ENCODE data around the gene CNPY1. TPM values are rescaled to one million over a fixed set of nuclear protein-coding genes. Genes with fewer than 3 reads are reported as not detected.

Gene CNPY1
- total and polyA plus RNA-seq, 7 experiments from 2014 or later = not detected

- no peaks in the 10 kb centered on the region for H3K9me3 ChIP-seq (ENCODE audit: control insufficient read depth in 2 of 3, low read length in 3 of 3)
- POLR2A ChIA-PET = no interaction called here
- intact Hi-C loops (cut with micrococcal nuclease) = no loop called here
- no peaks in the 10 kb centered on the region for H3K36me3 ChIP-seq (ENCODE audit: control insufficient read depth in 2 of 3, insufficient read depth in 3 of 3, low read length in 3 of 3)
- H3K27ac Mint-ChIP-seq = no peak overlapping the region
- ATAC-seq (no peak), DNase-seq (no peak)
- peaks cover 0 to 1% (median 0%) of the 10 kb centered on the region in 11 donors for H3K9me3 Mint-ChIP-seq
- no peaks in the 10 kb centered on the region for H3K36me3 Mint-ChIP-seq
- H3K4me3 ChIP-seq (ENCODE audit: low read length) = no peak overlapping the region
- CTCF ChIA-PET = no interaction called here
- H3K27me3 ChIP-seq (ENCODE audit: control insufficient read depth in 2 of 2, insufficient read depth in 2 of 2, low read length in 2 of 2) = no peaks in the 10 kb centered on the region
- H3K4me1 ChIP-seq (ENCODE audit: control insufficient read depth in 2 of 2, insufficient read depth in 2 of 2, low read length in 2 of 2) = no peaks in the 10 kb centered on the region
- H3K4me3 Mint-ChIP-seq = no peak overlapping the region
- peaks cover 0 to 15% (median 7%) of the 10 kb centered on the region in 5 donors for H3K27me3 Mint-ChIP-seq
- no peak overlapping the region for H3K27ac ChIP-seq (ENCODE audit: low read depth, low read length)
- peaks cover 0 to 1% (median 0%) of the 10 kb centered on the region in 7 donors for H3K4me1 Mint-ChIP-seq
Measured at GRCh38 chr7:155571581-155572345, 25.4 kb upstream of the CNPY1 start.

GRCh38 chr7:155570991-155571390 is 24.6 kb upstream of the CNPY1 start:
- Mint-ChIP-seq H3K4me3 (no peak overlapping the region), H3K36me3 (no peaks in the 10 kb centered on the region), H3K27ac (no peak overlapping the region), H3K4me1 (peaks cover 0 to 1% (median 0%) of the 10 kb centered on the region in 7 donors), H3K27me3 (peaks cover 0 to 15% (median 7%) of the 10 kb centered on the region in 5 donors), H3K9me3 (peaks cover 0 to 1% (median 0%) of the 10 kb centered on the region in 11 donors)
- intact Hi-C loops (cut with micrococcal nuclease) = no loop called here
- H3K9me3 ChIP-seq (ENCODE audit: control insufficient read depth in 2 of 3, low read length in 3 of 3) = no peaks in the 10 kb centered on the region
- H3K4me3 ChIP-seq (ENCODE audit: low read length) = no peak overlapping the region
- H3K4me1 ChIP-seq (ENCODE audit: control insufficient read depth in 2 of 2, insufficient read depth in 2 of 2, low read length in 2 of 2) = no peaks in the 10 kb centered on the region
- H3K27me3 ChIP-seq (ENCODE audit: control insufficient read depth in 2 of 2, insufficient read depth in 2 of 2, low read length in 2 of 2) = no peaks in the 10 kb centered on the region
- ATAC-seq (no peak), DNase-seq (no peak)
- POLR2A ChIA-PET = no interaction called here
- no peaks in the 10 kb centered on the region for H3K36me3 ChIP-seq (ENCODE audit: control insufficient read depth in 2 of 3, insufficient read depth in 3 of 3, low read length in 3 of 3)
- CTCF ChIA-PET = no interaction called here
- H3K27ac ChIP-seq (ENCODE audit: low read depth, low read length) = no peak overlapping the region

- H3K4me1 ChIP-seq (ENCODE audit: control insufficient read depth in 2 of 2, insufficient read depth in 2 of 2, low read length in 2 of 2) = no peaks in the 10 kb centered on the region
- H3K27me3 ChIP-seq (ENCODE audit: control insufficient read depth in 2 of 2, insufficient read depth in 2 of 2, low read length in 2 of 2) = no peaks in the 10 kb centered on the region
- H3K27me3 Mint-ChIP-seq = peaks cover 0 to 15% (median 7%) of the 10 kb centered on the region in 5 donors
- no peak for DNase-seq
- no peak overlapping the region for H3K4me3 ChIP-seq (ENCODE audit: low read length)
- no peak for ATAC-seq
- intact Hi-C loops (cut with micrococcal nuclease) = no loop called here
- no peak overlapping the region for H3K27ac Mint-ChIP-seq
- no peaks in the 10 kb centered on the region for H3K36me3 ChIP-seq (ENCODE audit: control insufficient read depth in 2 of 3, insufficient read depth in 3 of 3, low read length in 3 of 3)
- H3K9me3 Mint-ChIP-seq = peaks cover 0 to 1% (median 0%) of the 10 kb centered on the region in 11 donors
- peaks cover 0 to 1% (median 0%) of the 10 kb centered on the region in 7 donors for H3K4me1 Mint-ChIP-seq
- no peaks in the 10 kb centered on the region for H3K9me3 ChIP-seq (ENCODE audit: control insufficient read depth in 2 of 3, low read length in 3 of 3)
- POLR2A ChIA-PET = no interaction called here
- no peak overlapping the region for H3K4me3 Mint-ChIP-seq
- CTCF ChIA-PET = no interaction called here
- H3K27ac ChIP-seq (ENCODE audit: low read depth, low read length) = no peak overlapping the region
- no peaks in the 10 kb centered on the region for H3K36me3 Mint-ChIP-seq
Measured at GRCh38 chr7:155570171-155570958, 24.0 kb upstream of the CNPY1 start.

GRCh38 chr7:155569681-155570080 is 23.3 kb upstream of the CNPY1 start:
- Mint-ChIP-seq H3K9me3 (peaks cover 0 to 1% (median 0%) of the 10 kb centered on the region in 11 donors), H3K27me3 (peaks cover 0 to 15% (median 6%) of the 10 kb centered on the region in 5 donors), H3K36me3 (no peaks in the 10 kb centered on the region), H3K4me1 (peaks cover 0 to 1% (median 0%) of the 10 kb centered on the region in 7 donors), H3K27ac (no peak overlapping the region), H3K4me3 (no peak overlapping the region)
- POLR2A ChIA-PET = no interaction called here
- CTCF ChIA-PET = no interaction called here
- ATAC-seq (no peak), DNase-seq (no peak)
- intact Hi-C loops (cut with micrococcal nuclease) = no loop called here
- H3K27me3 ChIP-seq (ENCODE audit: control insufficient read depth in 2 of 2, insufficient read depth in 2 of 2, low read length in 2 of 2) = no peaks in the 10 kb centered on the region
- H3K9me3 ChIP-seq (ENCODE audit: control insufficient read depth in 2 of 3, low read length in 3 of 3) = no peaks in the 10 kb centered on the region
- no peak overlapping the region for H3K4me3 ChIP-seq (ENCODE audit: low read length)
- no peaks in the 10 kb centered on the region for H3K4me1 ChIP-seq (ENCODE audit: control insufficient read depth in 2 of 2, insufficient read depth in 2 of 2, low read length in 2 of 2)
- no peak overlapping the region for H3K27ac ChIP-seq (ENCODE audit: low read depth, low read length)
- no peaks in the 10 kb centered on the region for H3K36me3 ChIP-seq (ENCODE audit: control insufficient read depth in 2 of 3, insufficient read depth in 3 of 3, low read length in 3 of 3)

- Mint-ChIP-seq H3K27ac (no peak overlapping the region), H3K36me3 (no peaks in the 10 kb centered on the region), H3K27me3 (peaks cover 0 to 10% (median 0%) of the 10 kb centered on the region in 5 donors), H3K4me1 (peaks cover 0 to 1% (median 0%) of the 10 kb centered on the region in 7 donors), H3K4me3 (no peak overlapping the region), H3K9me3 (peaks cover 0 to 1% (median 0%) of the 10 kb centered on the region in 11 donors)
- H3K4me1 ChIP-seq (ENCODE audit: control insufficient read depth in 2 of 2, insufficient read depth in 2 of 2, low read length in 2 of 2) = no peaks in the 10 kb centered on the region
- no peaks in the 10 kb centered on the region for H3K36me3 ChIP-seq (ENCODE audit: control insufficient read depth in 2 of 3, insufficient read depth in 3 of 3, low read length in 3 of 3)
- POLR2A ChIA-PET = no interaction called here
- no peak overlapping the region for H3K27ac ChIP-seq (ENCODE audit: low read depth, low read length)
- intact Hi-C loops (cut with micrococcal nuclease) = no loop called here
- no peaks in the 10 kb centered on the region for H3K9me3 ChIP-seq (ENCODE audit: control insufficient read depth in 2 of 3, low read length in 3 of 3)
- no peak for DNase-seq
- H3K27me3 ChIP-seq (ENCODE audit: control insufficient read depth in 2 of 2, insufficient read depth in 2 of 2, low read length in 2 of 2) = no peaks in the 10 kb centered on the region
- no peak for ATAC-seq
- CTCF ChIA-PET = no interaction called here
- no peak overlapping the region for H3K4me3 ChIP-seq (ENCODE audit: low read length)
Measured at GRCh38 chr7:155568842-155569494, 22.6 kb upstream of the CNPY1 start.

GRCh38 chr7:155568333-155568660 is 21.9 kb upstream of the CNPY1 start:
- POLR2A ChIA-PET = no interaction called here
- Histone ChIP-seq H3K9me3 (ENCODE audit: control insufficient read depth in 2 of 3, low read length in 3 of 3) (no peaks in the 10 kb centered on the region), H3K27ac (ENCODE audit: low read depth, low read length) (no peak overlapping the region), H3K27me3 (ENCODE audit: control insufficient read depth in 2 of 2, insufficient read depth in 2 of 2, low read length in 2 of 2) (no peaks in the 10 kb centered on the region), H3K36me3 (ENCODE audit: control insufficient read depth in 2 of 3, insufficient read depth in 3 of 3, low read length in 3 of 3) (no peaks in the 10 kb centered on the region), H3K4me3 (ENCODE audit: low read length) (no peak overlapping the region), H3K4me1 (ENCODE audit: control insufficient read depth in 2 of 2, insufficient read depth in 2 of 2, low read length in 2 of 2) (no peaks in the 10 kb centered on the region)
- no peak for DNase-seq
- Mint-ChIP-seq H3K4me1 (peaks cover 0 to 1% (median 0%) of the 10 kb centered on the region in 7 donors), H3K36me3 (no peaks in the 10 kb centered on the region), H3K9me3 (peaks cover 0 to 1% (median 0%) of the 10 kb centered on the region in 11 donors), H3K27ac (no peak overlapping the region), H3K4me3 (no peak overlapping the region), H3K27me3 (peaks cover 0 to 9% (median 0%) of the 10 kb centered on the region in 5 donors)
- CTCF ChIA-PET = no interaction called here
- intact Hi-C loops (cut with micrococcal nuclease) = no loop called here
- no peak for ATAC-seq
